Mesothelial cell of epicardium (in vitro differentiated cells): ENCODE results near the gene DLL1. TPM values are rescaled to one million over a fixed set of nuclear protein-coding genes. Genes with fewer than 3 reads are reported as not detected.

Experiments used
- DNase-seq, 2 experiments: peaks; one replicate each; pipeline ENCODE4 v3.0.0; 2021; ENCODE audit warnings: low spot score in 2 of 2; ENCODE audit not compliant: unreplicated experiment in 2 of 2
- H3K27ac Mint-ChIP-seq: 2 replicates; pipeline ENCODE4 v1.8.0; 2021; ENCODE audit warnings: mixed read lengths
- H3K27me3 Mint-ChIP-seq: 2 replicates; pipeline ENCODE4 v1.8.0; 2021; ENCODE audit warnings: low read depth, mixed read lengths
- H3K36me3 Mint-ChIP-seq: 2 replicates; pipeline ENCODE4 v1.8.0; 2021; ENCODE audit warnings: mixed read lengths
- H3K4me1 Mint-ChIP-seq: 2 replicates; pipeline ENCODE4 v1.8.0; 2021; ENCODE audit warnings: mixed read lengths
- H3K4me3 Mint-ChIP-seq: 2 replicates; pipeline ENCODE4 v1.8.0; 2021; ENCODE audit warnings: mild to moderate bottlenecking, moderate library complexity, mixed read lengths
- H3K9me3 Mint-ChIP-seq: 2 replicates; pipeline ENCODE4 v1.8.0; 2021; ENCODE audit warnings: mixed read lengths
- total RNA-seq: library from RNA; stranded (reverse); gene quantifications from 3 replicates; pipeline ENCODE4 v1.2.1, GENCODE V29; 2021
- TF ChIP-seq, protein P1 (sequence below): fragments of 200-600 bp; sonication (generic); IDR thresholded peaks from one replicate; pipeline ENCODE4 v1.5.0; 2021; ENCODE audit warnings: antibody characterized with exemption; ENCODE audit not compliant: unreplicated experiment

The DLL1 gene
- total RNA-seq, 1 donor from 2014 or later = 3.6 TPM

DNA sequence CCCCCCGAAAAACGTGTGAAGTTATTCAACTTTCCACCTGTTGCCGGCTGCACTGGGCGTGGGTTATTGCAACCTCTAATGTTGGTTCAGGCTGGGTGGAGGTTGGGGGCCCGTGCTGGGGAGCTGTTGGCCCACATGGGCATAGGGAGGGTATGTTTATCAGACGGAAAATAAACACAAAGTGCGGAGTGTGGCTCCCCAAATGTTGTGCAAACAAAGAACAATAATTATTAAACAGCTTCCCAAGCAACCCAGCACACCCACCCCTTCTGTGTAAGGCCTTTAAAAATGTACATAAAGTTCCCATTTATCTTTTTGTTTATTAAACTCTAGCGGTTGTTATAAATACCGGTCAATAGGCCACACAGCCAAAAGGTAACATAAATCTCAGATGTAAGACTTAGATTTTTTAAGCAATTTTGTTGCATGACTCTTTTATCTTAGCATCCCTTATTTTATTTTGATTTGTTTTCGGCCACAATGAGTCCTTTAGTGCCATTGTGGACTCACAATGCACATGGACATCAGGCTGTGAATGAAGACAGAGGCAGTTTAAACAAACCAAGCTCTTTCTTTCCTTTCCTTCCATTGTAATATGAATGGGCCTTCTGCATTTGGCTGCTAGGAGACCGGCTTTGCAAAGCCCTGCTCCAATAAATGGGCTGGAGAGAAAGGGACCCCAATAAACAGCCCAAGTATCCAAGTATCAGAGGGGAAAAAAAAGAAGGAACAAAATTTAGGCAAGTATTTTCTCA, 6.9 kb upstream of the DLL1 start:
- Mint-ChIP-seq H3K4me3 (no peak overlapping the region), H3K27ac (no peak overlapping the region), H3K4me1 (peaks cover 10% of the 10 kb centered on the region), H3K27me3 (peaks cover 84% of the 10 kb centered on the region), H3K9me3 (peaks cover 20% of the 10 kb centered on the region), H3K36me3 (peaks cover 9% of the 10 kb centered on the region)
- no peak for DNase-seq
- TF ChIP-seq, protein P1, sequence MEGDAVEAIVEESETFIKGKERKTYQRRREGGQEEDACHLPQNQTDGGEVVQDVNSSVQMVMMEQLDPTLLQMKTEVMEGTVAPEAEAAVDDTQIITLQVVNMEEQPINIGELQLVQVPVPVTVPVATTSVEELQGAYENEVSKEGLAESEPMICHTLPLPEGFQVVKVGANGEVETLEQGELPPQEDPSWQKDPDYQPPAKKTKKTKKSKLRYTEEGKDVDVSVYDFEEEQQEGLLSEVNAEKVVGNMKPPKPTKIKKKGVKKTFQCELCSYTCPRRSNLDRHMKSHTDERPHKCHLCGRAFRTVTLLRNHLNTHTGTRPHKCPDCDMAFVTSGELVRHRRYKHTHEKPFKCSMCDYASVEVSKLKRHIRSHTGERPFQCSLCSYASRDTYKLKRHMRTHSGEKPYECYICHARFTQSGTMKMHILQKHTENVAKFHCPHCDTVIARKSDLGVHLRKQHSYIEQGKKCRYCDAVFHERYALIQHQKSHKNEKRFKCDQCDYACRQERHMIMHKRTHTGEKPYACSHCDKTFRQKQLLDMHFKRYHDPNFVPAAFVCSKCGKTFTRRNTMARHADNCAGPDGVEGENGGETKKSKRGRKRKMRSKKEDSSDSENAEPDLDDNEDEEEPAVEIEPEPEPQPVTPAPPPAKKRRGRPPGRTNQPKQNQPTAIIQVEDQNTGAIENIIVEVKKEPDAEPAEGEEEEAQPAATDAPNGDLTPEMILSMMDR = no peak

DNA sequence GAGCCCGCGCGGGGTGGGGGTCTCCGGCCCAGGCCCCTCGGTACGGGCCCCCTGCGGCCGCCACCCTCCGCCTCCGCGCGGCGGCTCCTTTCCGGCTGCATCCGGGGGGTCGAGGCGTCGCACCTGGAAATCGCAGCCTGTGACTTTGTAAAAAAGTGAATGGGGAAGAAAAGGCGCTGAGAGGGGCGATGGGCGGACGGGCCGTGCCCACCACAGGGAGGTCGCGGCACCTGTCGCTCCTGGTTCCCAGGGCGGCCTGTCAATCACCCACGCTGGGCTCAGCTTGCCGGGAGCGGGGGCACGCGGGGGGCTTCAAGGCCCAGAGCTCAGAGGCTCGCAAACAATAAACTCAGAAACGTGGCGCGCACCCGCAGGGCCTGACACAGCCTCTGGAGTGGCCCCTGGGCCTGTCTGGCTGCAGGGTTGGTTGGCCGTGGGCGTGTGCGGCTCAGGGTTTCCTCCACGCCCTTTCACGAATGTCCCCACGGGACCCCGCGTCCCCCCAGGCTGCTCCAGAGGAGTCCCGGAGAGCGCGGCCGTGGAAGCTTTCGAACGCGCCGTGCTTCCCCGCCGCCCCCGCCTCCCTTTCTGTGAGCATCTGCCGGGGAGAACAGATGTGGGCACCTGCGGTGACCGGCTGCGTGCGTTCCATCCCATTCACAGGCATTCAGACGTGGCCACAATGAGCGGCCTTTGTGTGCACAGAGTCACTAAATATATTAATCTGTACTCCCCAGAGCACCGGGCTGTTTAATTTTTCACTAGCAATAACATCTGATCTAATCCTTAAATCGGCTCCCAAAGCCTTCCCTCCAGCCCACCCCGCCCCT, 6.1 kb upstream of the DLL1 start:
- no peak for DNase-seq
- peaks cover 9% of the 10 kb centered on the region for H3K36me3 Mint-ChIP-seq
- peaks cover 15% of the 10 kb centered on the region for H3K9me3 Mint-ChIP-seq
- TF ChIP-seq, protein P1 = no peak
- no peak overlapping the region for H3K27ac Mint-ChIP-seq
- peaks cover 10% of the 10 kb centered on the region for H3K4me1 Mint-ChIP-seq
- peaks cover 92% of the 10 kb centered on the region for H3K27me3 Mint-ChIP-seq
- H3K4me3 Mint-ChIP-seq = no peak overlapping the region

DNA sequence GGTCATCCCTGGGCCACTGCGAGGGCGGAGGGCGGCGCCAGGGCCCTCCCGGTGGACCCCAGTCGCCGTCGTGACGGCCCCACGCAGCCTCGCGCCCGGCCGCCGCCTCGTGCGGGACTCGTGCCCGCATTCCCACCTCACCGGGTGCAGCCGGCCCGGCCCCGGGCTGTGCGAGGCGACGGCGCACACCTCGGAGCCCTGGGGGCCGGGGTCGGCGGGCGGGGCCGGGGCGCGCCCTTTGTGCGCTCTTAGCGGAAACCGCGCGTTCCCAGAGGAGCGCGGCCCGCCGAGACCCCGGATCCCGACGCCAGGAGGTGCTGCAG, 5.5 kb upstream of the DLL1 start:
- Mint-ChIP-seq H3K4me3 (no peak overlapping the region), H3K27me3 (peaks cover 91% of the 10 kb centered on the region), H3K27ac (no peak overlapping the region), H3K4me1 (peaks cover 12% of the 10 kb centered on the region), H3K9me3 (peaks cover 9% of the 10 kb centered on the region), H3K36me3 (peaks cover 4% of the 10 kb centered on the region)
- no peak for DNase-seq
- TF ChIP-seq, protein P1 = no peak

DNA sequence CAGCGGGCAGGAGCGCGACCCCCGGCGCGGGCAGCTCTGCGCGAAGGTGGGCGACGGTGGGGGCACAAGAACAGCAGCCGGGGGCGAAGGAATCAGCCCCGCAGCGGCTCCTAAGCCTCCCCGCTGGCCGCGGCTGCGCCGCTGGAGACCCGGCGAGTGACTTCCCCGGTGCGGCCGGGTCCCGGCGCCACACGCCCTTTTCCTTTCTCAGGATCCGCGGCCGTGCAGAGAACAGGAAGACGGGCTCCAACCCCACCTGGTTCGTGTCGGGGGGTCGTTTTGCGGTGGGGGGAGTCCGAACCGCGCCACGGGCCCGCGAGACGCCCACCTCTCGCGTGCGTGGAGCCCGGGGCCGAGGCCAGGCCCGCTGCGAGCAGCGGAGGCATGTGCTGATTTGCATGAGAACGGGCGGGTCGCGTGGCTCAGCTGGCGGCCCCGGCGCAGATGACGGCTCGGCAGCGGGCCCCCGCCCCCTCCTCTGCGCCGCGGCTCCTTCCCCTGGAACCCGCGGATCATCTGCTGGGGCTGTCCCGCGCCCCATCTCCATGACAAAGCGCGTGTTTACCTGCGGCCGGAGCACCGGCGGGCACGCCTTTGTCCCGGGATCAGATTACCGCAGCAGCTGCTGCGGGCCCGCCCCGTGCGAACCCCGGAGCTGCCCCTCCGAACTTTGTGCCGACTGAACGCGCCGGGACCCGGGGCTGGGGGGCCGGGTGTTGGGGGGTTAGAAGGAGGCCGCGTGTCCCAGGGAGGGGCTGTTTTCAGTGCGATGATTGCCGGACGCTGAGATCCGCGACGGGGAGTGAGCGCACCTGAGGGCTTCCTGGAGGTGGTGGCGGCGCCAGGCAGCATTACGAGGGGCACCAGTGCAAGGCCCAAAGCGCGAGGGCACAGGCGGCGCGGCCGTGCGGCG, 4.9 kb upstream of the DLL1 start:
- Mint-ChIP-seq H3K27ac (no peak overlapping the region), H3K27me3 (peaks cover 90% of the 10 kb centered on the region), H3K4me3 (peak overlapping the region; percentile 67), H3K36me3 (peaks cover 3% of the 10 kb centered on the region), H3K9me3 (peaks cover 8% of the 10 kb centered on the region), H3K4me1 (peaks cover 12% of the 10 kb centered on the region)
- TF ChIP-seq, protein P1 = no peak
- no peak for DNase-seq

DNA sequence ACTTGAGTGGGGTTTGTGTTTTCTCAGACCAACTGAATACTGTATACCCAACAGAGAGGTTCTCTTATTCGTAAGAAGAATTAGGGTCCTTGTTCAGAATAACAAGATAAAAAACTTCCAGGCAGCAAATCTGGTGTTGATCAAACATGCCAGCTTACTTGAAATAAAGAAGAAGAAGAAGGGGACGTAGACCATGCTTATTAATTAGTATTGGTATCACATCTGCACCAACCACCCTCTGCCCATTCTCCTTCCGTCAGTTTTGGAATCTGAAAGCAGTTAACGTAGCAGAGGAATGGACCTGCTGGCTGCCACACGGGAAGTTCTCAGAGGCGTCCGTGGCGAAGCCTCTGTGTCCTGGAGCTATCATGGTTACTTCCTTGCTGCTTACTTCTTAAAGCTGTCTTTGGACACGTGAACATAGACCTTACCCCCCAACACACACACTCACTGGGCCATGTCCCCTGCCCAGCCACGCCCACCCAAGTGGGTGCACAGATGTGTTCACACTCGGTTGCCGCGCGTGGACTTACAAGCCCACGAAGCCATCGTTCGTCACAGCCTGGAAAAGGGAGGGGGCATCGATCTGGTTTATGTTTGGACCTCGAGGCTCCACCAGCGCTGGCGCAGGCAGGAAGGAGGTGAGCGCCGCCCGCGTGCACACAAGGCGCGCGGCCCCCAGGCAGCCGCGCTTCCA, 4.1 kb upstream of the DLL1 start:
- no peak for DNase-seq
- Mint-ChIP-seq H3K9me3 (peaks cover 1% of the 10 kb centered on the region), H3K36me3 (no peaks in the 10 kb centered on the region), H3K4me3 (peak overlapping the region; percentile 59), H3K4me1 (peaks cover 17% of the 10 kb centered on the region), H3K27me3 (peaks cover 90% of the 10 kb centered on the region), H3K27ac (no peak overlapping the region)
- TF ChIP-seq, protein P1 = no peak
